ENCODE measurements around the gene DCK. TPM values are rescaled to one million over a fixed set of nuclear protein-coding genes. Genes with fewer than 3 reads are reported as not detected.

DCK gene
- 7.2 TPM for total RNA-seq
- long read RNA-seq, transcript DCK-201 (7 exons, 2,716 nt) = major isoform, 10 of 10 reads
- long read RNA-seq, partial matches to known transcripts = 0 of 10 reads
- long read RNA-seq, other reads (novel, unspliced or antisense) = 0 of 10 reads

DNA sequence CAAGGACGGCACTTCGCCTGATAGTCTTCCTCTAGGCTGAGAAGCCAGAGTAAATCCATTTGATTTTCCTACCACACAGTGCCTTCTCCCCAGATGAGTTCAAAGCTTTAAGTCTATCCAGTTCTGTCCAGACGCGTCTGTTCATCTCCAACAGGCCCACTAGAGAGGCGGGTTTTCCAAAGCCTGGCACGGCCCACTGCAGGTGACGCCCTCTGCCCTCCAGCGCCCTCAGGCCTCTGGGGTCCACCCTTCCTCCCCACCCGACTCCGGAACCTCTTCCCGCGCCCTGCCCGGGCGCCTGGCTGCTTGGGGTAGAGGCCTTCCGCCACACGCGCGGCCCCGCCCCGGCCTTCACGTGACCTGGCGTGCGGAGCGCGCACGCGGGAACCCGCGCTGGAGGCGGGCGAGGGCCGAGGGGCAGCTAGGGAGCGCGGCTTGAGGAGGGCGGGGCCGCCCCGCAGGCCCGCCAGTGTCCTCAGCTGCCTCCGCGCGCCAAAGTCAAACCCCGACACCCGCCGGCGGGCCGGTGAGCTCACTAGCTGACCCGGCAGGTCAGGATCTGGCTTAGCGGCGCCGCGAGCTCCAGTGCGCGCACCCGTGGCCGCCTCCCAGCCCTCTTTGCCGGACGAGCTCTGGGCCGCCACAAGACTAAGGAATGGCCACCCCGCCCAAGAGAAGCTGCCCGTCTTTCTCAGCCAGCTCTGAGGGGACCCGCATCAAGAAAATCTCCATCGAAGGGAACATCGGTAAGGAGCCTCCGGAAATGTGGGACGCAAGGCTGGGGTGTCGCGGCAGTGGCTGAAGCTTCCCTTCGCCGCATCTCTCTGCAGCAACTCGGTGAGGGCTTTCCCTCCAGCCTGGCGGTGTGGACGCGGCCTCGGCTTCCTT, at the start of gene DCK:
Gene DCK, plus strand, starts transcription at position 469 of the 888 bp plus-strand sequence. Its CDS starts 187 bp downstream, at position 656.
- ATAC-seq (peak; percentile 99), DNase-seq (ENCODE audit: missing footprints) (peak; percentile 96)
- intact Hi-C loops (cut with DNase I) = loop anchor here (2.0 to 5.0 kb wide), 3 partner anchors 91 to 286 kb away; partner anchors contain the start of genes GRSF1 and MOB1B

DNA sequence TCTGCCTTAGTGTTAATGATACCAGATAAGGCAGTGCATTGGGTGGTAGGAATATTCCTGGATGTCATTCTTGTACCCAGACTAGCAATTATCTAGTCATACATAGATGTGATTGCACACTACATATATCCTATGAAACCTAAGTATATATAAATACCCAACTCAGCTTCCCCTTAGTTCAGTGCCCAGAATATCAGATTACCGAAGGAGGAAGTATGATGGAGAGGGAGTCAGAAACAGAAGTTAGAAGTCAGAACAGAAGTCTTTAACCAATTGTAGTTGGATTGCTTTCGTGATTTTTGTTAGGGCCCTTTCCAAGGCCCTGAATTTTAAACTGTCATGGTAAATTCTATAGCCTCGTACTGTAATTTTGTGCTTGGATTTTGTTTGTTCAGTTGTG, 48.4 kb upstream of the DCK start:
- ATAC-seq = peak; percentile 44
- intact Hi-C loops (cut with DNase I) = no loop called here

DNA sequence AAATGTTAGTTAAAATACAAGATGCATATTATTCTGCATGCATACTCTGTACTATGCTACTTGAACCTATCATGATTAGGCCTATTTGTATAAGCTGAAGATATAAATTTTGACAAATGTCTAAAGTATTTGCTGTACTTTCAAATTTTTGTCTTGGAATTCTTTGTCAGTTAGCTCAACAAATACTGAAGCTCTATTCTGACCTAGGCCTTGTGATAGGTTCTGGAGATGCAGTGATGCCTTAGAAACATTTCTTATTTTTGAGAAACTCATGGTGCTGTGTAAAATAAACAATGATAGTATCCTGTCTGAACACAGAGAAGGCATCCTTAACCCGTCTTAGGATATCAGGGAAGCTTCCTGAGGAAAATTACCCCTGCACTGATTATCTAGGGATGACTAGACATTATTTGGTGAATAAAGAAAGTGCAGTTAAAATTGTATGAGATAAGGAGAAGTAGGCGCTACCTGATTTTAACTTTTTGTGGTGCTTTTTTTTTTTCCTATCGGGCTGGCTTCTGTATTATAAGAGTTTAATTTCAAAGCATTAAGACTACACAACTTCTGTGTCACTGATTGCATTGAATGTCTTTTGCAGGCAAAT, 47.9 kb upstream of the DCK start:
- no peak for ATAC-seq
- DNase-seq (ENCODE audit: missing footprints) = no peak
- intact Hi-C loops (cut with DNase I) = no loop called here

More for the DNA sequence above, 48.4 kb upstream of the DCK start:
- DNase-seq (ENCODE audit: missing footprints) = no peak

DNA sequence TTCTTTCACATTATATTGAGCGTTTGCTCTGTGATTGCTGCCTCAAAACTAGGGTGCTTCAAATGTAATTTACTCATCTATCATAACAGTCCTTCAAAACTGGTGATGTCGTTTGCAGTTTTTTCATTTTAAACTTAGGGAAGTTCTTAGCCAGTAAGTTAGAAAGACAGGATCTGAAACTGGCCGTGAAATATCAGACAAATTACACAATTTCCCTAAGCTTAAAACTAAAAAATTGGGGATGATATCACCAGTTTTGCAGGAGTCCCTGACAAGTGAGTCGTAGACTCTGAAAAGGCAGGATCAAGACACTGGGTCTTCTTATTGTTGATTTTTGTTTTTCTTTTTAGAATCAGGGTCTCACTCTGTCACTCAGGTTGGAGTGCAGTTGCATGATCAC, 46.5 kb upstream of the DCK start:
- peak; percentile 13 for ATAC-seq

DNA sequence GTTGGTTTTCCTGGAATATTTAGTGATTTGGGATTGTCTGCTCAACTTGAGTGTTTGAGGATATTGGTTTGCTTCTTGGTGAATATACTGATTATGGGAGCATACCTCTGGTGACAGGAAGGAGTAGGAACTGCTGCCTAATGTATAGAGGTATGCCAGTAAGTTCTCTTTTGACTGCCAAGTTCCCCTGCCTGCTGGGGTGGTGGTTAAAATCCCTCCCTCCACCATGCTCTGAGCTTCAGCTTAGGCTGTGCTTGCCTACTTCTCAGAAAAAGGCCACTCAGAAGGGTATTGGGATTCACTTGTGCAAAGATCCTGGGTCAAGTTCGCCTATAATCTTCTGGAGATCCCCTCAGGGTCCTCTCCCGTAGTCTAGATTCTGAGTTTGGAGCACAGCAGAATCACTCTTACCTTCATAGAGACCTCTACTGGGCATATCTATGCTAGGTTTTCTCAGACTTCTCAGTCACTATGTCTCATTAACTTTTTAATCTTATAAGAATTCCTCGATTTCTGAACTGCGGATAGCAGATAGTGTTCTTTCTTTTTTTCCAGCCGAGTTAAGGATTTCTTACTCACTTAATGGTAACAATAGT, 44.7 kb upstream of the DCK start:
- no peak for ATAC-seq
- intact Hi-C loops (cut with DNase I) = no loop called here

More for the DNA sequence above, 46.5 kb upstream of the DCK start:
- intact Hi-C loops (cut with DNase I) = no loop called here
- DNase-seq (ENCODE audit: missing footprints) = no peak

DNA sequence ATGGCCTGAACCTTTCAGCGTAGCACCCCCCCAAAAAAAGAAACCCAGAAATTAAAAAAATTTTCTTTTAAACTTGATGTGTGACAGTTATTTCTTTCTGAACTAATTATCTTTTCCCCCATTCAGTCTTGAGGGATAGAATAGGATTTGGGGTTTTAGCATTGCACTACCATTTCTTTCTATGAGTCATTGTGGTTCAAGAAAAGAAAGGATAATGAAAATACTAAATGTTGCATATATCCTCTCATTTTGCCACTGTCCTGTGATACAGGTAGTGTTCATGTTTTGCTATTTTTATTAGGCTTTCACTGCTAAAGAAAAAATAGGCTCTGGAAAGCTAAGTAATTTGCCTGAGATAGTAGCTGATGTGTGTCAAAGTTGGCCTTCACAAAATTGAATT, 39.4 kb upstream of the DCK start:
- DNase-seq (ENCODE audit: missing footprints) (no peak), ATAC-seq (no peak)
- intact Hi-C loops (cut with DNase I) = no loop called here

More for the DNA sequence above, 44.7 kb upstream of the DCK start:
- no peak for DNase-seq (ENCODE audit: missing footprints)

DNA sequence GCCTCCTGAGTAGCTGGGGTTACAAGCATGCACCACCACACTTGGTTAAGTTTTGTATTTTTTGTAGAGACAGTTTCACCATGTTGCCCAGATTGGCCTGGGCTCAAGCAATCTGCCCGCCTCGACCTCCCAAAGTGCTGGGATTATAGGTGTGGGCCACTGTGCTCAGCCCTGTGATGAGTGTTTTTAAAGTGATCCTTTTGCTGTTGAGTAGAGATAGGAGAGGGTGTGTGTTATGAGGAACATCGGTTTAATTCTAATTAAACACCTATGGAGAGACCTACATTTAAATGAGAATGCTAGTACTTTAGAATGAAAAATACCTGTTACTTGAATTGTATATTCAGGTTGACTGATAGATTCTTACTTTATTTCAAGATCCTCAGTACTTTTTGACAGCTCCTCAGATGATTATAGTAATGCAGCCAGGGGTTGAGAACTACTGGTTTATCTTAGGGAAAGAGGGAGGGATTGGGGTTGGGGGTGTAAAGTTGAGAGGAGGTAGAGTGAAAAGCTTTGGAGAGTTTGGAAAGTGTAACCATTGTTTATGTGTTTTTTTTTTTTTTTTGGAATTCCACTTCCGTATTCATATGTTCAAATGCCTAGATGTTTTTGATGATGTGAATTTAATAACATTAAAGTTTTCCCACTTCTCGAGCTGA, 36.8 kb upstream of the DCK start:
- intact Hi-C loops (cut with DNase I) = no loop called here
- no peak for ATAC-seq
- no peak for DNase-seq (ENCODE audit: missing footprints)

DNA sequence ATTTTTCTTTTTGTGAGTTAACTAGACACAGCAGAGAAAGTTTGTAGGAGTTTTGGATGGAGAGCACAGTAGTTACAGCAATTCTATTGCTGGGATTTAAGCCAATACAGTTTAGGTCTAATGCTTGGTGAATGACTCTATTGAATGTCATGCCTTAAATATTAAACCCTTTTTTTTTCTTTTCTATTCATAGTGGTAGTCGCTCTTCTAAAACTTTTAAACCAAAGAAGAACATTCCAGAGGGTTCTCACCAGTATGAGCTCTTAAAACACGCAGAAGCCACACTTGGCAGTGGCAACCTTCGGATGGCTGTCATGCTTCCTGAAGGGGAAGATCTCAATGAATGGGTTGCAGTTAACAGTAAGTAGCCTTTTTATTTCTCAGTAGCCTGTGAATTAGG, 34.8 kb upstream of the DCK start:
- ATAC-seq = no peak
- intact Hi-C loops (cut with DNase I) = no loop called here
- DNase-seq (ENCODE audit: missing footprints) = no peak

DNA sequence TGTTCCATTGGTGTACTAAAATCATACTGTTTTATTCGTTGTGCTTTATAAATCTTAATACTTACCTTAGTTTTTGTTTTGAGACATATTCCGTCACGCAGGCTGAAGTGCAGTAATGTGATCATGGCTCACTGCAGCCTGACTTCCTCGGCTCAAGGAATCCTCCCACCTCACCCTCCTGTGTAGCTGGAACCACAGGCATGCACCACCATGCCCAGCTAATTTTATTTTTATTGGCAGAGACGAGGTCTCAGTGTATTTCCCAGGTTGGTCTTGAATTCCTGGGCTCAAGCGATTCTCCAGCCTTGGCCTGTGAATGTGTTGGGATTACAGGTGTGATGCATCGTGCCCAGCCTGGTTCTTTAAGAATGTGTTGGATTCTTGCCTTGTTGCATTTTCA, 24.4 kb upstream of the DCK start:
- no peak for DNase-seq (ENCODE audit: missing footprints)
- intact Hi-C loops (cut with DNase I) = no loop called here
- ATAC-seq = no peak

DNA sequence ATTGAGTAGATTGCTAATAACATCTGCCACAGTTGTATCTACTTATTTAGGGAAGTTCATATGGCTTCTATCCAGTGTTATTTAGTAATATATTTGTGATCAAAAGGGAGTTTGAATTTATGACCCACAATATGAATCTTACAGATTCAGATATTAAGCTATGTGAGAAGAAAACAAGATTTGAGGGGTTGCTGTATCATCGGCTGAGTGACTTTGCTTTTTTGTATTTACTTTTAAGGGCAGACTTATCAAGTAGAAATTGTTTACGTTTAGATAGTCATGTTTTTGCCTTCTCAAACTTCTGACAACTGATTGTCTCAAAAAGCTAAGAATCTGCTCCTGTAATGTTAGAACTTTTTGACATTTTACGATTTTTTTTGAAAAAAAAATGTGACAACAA, 17.2 kb upstream of the DCK start:
- intact Hi-C loops (cut with DNase I) = no loop called here
- DNase-seq (ENCODE audit: missing footprints) (no peak), ATAC-seq (no peak)

DNA sequence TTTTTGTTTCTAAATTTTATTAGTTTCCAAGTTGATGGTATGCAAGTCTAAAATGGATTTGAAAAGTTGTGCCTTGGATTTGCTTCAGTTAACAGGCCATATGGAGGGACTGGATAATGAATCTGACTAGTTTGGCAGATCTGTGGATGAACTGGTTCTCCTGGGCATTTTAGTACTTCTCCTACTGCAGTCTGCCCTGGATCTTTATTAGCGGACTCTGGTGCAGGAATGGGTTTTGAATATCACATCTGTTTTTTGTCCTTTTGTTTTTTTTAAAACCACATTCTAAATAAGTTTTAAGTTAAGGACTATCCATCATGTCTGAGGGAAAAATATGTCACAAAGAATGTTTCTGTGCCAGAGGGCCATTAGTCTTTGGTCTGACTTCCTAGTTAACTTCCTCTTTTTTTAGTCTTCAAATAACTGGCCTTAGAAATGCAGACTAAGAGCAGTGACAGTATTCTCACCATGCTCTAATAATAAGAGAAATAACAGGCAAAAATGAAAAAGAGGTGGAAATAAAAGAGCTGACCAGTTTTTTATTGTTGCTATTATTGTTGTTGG, 13.9 kb upstream of the DCK start:
- intact Hi-C loops (cut with DNase I) = no loop called here
- no peak for ATAC-seq
- DNase-seq (ENCODE audit: missing footprints) = no peak

DNA sequence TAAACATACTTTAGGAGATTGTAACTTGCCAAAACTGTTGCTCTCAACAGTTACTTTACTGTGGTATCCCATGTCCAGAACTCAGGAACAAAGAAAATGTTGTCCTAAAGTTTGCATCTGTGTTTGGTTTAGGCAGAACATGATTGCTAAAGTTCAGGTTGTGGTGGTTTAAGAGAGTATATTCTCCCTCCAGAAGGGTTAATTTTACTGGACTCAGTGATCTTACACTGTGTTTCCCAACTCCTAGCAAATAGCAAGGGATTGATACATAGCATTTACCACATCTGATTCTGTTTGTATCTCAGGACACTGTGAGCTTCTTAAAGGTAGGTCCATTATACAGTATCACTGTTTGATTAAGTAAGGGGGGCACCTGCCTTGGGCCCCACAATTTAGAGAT, 13.3 kb upstream of the DCK start:
- intact Hi-C loops (cut with DNase I) = no loop called here
- DNase-seq (ENCODE audit: missing footprints) (no peak), ATAC-seq (no peak)

DNA sequence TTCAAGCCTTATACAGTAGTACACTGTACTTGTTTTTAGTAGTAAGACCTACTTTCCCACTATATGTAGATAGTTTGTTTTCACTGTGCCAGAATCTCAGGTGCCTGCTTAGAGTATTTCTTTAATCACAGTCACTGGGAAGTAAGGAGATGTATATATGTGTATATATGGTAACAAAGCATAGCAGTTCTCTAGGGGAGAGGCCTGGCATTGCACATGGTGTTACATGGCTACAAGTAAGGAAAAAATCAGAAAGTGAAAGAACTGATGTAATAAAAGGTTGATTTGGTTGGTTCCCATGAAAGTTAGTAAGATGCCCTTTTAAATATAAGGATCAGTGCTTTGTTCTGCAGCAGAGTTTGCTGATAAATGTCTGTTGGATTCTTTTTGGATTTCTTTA, 9.3 kb upstream of the DCK start:
- DNase-seq (ENCODE audit: missing footprints) (no peak), ATAC-seq (no peak)
- intact Hi-C loops (cut with DNase I) = no loop called here

DNA sequence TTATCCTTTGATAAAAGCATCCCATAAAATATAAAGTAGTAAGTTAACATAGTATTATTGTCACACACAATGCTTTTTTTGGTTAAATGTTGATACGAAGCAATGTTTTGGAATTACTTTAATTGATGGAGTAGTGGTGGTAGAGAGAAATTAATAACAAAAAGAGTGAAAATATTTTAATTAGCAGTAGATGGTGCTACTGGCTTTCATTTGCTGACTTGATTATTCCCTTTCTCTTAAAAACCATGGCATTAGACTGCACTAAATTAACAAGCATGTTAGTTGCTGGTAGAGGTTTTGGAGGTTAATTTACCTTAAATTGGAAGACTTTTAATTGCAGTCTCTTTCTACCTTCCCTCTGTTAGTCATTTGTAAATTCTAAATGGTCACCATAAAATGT, 8.9 kb upstream of the DCK start:
- ATAC-seq (no peak), DNase-seq (ENCODE audit: missing footprints) (no peak)
- intact Hi-C loops (cut with DNase I) = no loop called here

DNA sequence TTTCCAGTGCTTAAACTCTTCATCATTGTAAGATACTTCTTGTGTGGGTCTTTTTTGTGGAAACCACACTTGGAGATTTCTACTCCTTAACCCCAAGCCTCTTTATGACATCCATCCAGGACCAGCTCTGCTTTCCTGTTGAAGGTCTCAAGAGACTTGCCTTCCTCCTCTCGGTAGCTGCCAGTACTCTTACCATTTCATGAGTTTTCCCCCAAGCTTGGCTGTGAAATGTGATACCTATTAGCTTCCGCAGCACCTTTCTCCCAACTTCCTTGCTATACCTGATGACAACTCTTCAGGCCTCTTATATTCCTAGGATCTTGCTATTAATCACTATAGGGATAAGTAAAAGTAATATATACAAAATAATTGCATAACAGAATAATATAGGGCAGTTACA, 1.9 kb upstream of the DCK start:
- DNase-seq (ENCODE audit: missing footprints) (no peak), ATAC-seq (no peak)
- intact Hi-C loops (cut with DNase I) = loop anchor here (5.0 kb wide), 2 partner anchors 89 to 284 kb away; partner anchors contain the start of gene MOB1B

DNA sequence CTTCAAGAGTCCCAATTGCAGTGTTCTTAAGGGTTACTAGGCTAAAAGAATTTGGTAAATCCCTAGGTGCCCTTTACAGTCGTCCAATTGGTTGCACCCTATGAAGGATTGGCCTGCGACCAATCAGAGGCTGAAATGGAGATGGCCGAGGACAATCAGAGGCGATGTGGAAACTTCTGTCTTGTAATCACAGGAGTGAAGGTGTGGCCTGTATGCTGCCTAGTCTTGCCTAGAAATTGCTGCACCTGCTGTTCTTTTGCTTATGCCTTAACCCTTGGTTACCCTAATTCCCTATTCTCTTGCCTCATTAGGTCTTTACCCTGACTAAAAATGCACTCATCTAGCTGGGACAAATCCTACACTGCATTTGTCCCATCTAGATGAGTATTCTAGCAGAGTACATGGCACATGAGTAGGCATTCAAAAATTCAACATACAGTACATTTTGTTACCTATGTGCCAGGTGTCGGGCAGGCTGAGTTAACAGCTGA, 1.0 kb upstream of the DCK start:
- DNase-seq (ENCODE audit: missing footprints) = no peak
- intact Hi-C loops (cut with DNase I) = loop anchor here (2.0 to 5.0 kb wide), 3 partner anchors 90 to 285 kb away; partner anchors contain the start of genes GRSF1 and MOB1B
- ATAC-seq = no peak

DNA sequence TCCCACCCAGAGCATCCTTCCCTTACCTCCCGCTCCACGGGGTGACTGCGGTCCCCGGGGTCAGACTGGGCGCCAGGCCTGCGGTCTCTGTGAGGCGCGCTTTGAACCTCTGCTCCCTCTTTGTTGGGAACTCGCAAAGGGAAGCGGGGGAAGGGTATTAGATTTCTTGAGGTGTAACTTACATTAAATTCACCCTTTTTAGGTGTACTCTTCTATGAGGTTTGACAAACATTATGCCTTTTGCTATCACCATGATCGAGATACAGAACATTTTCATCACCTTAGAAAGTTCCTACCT, 569 bp downstream of the DCK start:
- intact Hi-C loops (cut with DNase I) = loop anchor here (5.0 kb wide), 2 partner anchors 92 to 287 kb away; partner anchors contain the start of gene MOB1B
- ATAC-seq (no peak), DNase-seq (ENCODE audit: missing footprints) (peak; percentile 78)

DNA sequence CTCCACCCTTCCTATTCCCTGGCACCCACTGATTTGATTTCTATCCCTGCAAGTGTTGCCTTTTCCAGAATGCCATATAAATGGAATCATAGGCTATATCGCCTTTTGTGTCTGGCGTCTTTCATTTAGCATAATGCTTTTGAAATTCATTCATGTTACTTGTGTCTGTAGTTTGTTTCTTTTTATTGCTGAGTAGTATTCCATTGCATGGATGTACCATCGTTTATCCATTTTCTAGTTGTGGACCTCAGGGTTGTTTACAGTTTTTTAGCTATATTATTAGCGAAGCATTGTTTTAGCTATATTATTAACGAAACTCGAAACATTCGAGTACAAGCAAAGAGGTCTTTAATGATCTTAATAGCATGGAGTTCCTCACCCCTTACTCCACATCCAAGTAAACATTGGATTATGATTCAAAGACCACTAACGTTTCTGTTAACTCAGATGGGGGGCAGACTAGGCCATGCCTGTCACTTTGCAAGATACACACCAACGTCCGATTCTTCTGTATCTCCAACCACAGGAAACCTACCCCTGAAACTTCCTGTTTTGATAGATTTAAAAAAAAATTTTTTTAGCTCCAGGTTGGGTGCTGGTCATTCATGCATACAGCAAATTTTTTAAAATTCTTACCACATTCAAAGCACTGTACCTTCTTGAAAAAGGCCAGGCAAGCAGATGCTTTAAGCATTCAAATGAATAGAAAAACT, 1.1 kb downstream of the DCK start:
- ATAC-seq (no peak), DNase-seq (ENCODE audit: missing footprints) (no peak)
- intact Hi-C loops (cut with DNase I) = loop anchor here (5.0 kb wide), 2 partner anchors 92 to 287 kb away; partner anchors contain the start of gene MOB1B
